Calu3 (cell line): Measurements from ENCODE around the gene IPP. TPM values are rescaled to one million over a fixed set of nuclear protein-coding genes. Genes with fewer than 3 reads are reported as not detected.
"Not testable (repeated sequence)": the region's sequence is repeated elsewhere in the genome, so short reads cannot be mapped to it uniquely, and the experiment has no call there.

Source experiments
- BruUV-seq: library from RNA; stranded (reverse); fragments of 400-500 nt; replicated peaks from 2 replicates; lab custom pipeline; 2021; lab: Mats Ljungman, UMichigan
- CTCF ChIA-PET: fragments of 300-600 bp; sonication (Branson Sonifier 250); formaldehyde crosslinking; loops from one replicate; lab custom pipeline; 2022; ENCODE audit warnings: antibody characterized with exemption; lab: Charles Lee
- DNase-seq: peaks from one replicate; pipeline ENCODE4 v3.0.0; 2022
- H3K27ac Mint-ChIP-seq: one replicate; pipeline ENCODE4 v1.8.0; 2022; ENCODE audit warnings: mixed read lengths; ENCODE audit not compliant: unreplicated experiment
- H3K27me3 Mint-ChIP-seq: one replicate; pipeline ENCODE4 v1.8.0; 2022; ENCODE audit warnings: mixed read lengths; ENCODE audit not compliant: unreplicated experiment
- H3K36me3 Mint-ChIP-seq: one replicate; pipeline ENCODE4 v1.8.0; 2022; ENCODE audit warnings: mild to moderate bottlenecking, moderate library complexity, mixed read lengths; ENCODE audit not compliant: insufficient read depth, unreplicated experiment
- H3K4me1 Mint-ChIP-seq: one replicate; pipeline ENCODE4 v1.8.0; 2022; ENCODE audit warnings: mild to moderate bottlenecking, low read depth, mixed read lengths; ENCODE audit not compliant: unreplicated experiment
- H3K4me3 Mint-ChIP-seq: one replicate; pipeline ENCODE4 v1.8.0; 2022; ENCODE audit warnings: mild to moderate bottlenecking, low read depth, moderate library complexity, mixed read lengths; ENCODE audit not compliant: unreplicated experiment
- H3K9me3 Mint-ChIP-seq: one replicate; pipeline ENCODE4 v1.8.0; 2022; ENCODE audit warnings: low read depth, mixed read lengths; ENCODE audit not compliant: unreplicated experiment
- intact Hi-C: fragments of 100-400 bp; cut with micrococcal nuclease; formaldehyde crosslinking; loops from one replicate; pipeline ENCODE4 v1.10.0; 2022; ENCODE audit not compliant: unreplicated experiment
- total RNA-seq: library from RNA; stranded (reverse); gene quantifications from 2 replicates; pipeline ENCODE4 v1.2.3, GENCODE V29; 2022
- TF ChIP-seq, protein P1 (sequence below): fragments of 200-600 bp; IDR thresholded peaks from one replicate; pipeline ENCODE4 v1.8.0; 2022; ENCODE audit warnings: antibody characterized with exemption; ENCODE audit not compliant: unreplicated experiment

Gene IPP
- total RNA-seq, 1 experiment from 2014 or later = 11.6 TPM

GRCh38 chr1:45739137-45739536, 11.3 kb downstream of the IPP start:
- Mint-ChIP-seq H3K27ac (no peak overlapping the region), H3K27me3 (no peaks in the 10 kb centered on the region), H3K9me3 (no peaks in the 10 kb centered on the region), H3K4me1 (no peaks in the 10 kb centered on the region), H3K4me3 (no peak overlapping the region), H3K36me3 (peaks cover 7% of the 10 kb centered on the region)
- intact Hi-C loops = no loop called here
- CTCF ChIA-PET = interaction anchor here (0.7 kb wide), 1 partner anchor 8 kb away, joined by 4 read pairs; no protein-coding TSS in a partner anchor
- DNase-seq = no peak
- TF ChIP-seq, protein P1, sequence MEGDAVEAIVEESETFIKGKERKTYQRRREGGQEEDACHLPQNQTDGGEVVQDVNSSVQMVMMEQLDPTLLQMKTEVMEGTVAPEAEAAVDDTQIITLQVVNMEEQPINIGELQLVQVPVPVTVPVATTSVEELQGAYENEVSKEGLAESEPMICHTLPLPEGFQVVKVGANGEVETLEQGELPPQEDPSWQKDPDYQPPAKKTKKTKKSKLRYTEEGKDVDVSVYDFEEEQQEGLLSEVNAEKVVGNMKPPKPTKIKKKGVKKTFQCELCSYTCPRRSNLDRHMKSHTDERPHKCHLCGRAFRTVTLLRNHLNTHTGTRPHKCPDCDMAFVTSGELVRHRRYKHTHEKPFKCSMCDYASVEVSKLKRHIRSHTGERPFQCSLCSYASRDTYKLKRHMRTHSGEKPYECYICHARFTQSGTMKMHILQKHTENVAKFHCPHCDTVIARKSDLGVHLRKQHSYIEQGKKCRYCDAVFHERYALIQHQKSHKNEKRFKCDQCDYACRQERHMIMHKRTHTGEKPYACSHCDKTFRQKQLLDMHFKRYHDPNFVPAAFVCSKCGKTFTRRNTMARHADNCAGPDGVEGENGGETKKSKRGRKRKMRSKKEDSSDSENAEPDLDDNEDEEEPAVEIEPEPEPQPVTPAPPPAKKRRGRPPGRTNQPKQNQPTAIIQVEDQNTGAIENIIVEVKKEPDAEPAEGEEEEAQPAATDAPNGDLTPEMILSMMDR = no peak
- no TSS peak for BruUV-seq

GRCh38 chr1:45730780-45731319, 19.6 kb downstream of the IPP start:
- Mint-ChIP-seq H3K4me1 (peaks cover 11% of the 10 kb centered on the region), H3K27me3 (no peaks in the 10 kb centered on the region), H3K27ac (no peak overlapping the region), H3K36me3 (no peaks in the 10 kb centered on the region), H3K4me3 (no peak overlapping the region), H3K9me3 (no peaks in the 10 kb centered on the region)
- no TSS peak for BruUV-seq
- DNase-seq = no peak
- CTCF ChIA-PET = no interaction called here
- TF ChIP-seq, protein P1 = no peak
- intact Hi-C loops = no loop called here

DNA sequence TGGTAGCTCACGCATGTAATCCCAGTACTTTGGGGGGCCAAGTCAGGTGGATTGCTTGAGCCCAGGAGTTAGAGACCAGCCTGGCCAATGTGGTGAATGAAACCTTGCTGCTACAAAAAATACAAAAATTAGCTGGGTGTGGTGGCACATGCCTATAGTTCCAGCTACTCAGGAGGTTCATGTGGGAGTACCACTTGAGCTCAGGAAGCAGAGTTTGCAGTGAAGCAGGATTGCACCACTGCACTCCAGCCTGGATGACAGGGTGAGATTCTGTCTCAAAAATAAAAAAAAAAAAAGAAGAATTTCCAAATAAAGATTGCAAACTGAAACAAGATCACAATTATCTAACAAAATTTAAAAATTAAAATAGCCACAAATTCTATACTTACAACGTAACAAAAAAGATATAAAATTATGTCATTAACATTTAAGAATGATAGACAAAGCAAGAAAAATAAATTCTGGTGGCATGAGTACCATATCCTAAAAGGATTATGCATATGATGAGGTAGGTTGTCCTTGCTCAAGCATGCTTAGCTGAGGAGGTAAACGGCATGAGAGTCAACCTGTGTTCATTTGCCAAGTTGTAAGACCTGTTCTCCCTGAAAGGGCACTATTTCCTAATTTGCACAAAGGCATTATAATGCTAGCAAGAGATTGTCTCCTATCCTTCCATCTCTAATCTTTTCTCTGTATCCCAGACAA, 20.2 kb downstream of the IPP start:
- peak; percentile 36 for DNase-seq
- intact Hi-C loops = no loop called here
- Mint-ChIP-seq H3K4me1 (peaks cover 11% of the 10 kb centered on the region), H3K27ac (no peak overlapping the region), H3K27me3 (no peaks in the 10 kb centered on the region), H3K9me3 (no peaks in the 10 kb centered on the region), H3K36me3 (no peaks in the 10 kb centered on the region), H3K4me3 (no peak overlapping the region)
- CTCF ChIA-PET = interaction anchor here (0.5 kb wide), 1 partner anchor 17 kb away, joined by 3 read pairs; no protein-coding TSS in a partner anchor
- BruUV-seq = no TSS peak
- TF ChIP-seq, protein P1 = no peak

GRCh38 chr1:45726007-45726406, 24.4 kb downstream of the IPP start:
- H3K36me3 Mint-ChIP-seq, H3K27ac Mint-ChIP-seq, intact Hi-C loops, H3K27me3 Mint-ChIP-seq, CTCF ChIA-PET, H3K4me3 Mint-ChIP-seq, DNase-seq, H3K4me1 Mint-ChIP-seq, BruUV-seq, H3K9me3 Mint-ChIP-seq: not testable (repeated sequence)
